Measurements from ENCODE around the gene EBF3. TPM values are rescaled to one million over a fixed set of nuclear protein-coding genes. Genes with fewer than 3 reads are reported as not detected.

Gene EBF3
- total RNA-seq, 1 experiment from 2014 or later: not detected

GRCh38 chr10:129929343-129930292 lies 34.5 kb downstream of the EBF3 start:
- CTCF ChIA-PET: no interaction called here
- no peak for TF ChIP-seq CTCF (IDR thresholded peaks at IDR 0.05; ENCODE audit: unreplicated experiment)
- Mint-ChIP-seq H3K9me3 (ENCODE audit: low read depth, unreplicated experiment) (no peaks in the 10 kb centered on the region), H3K4me3 (ENCODE audit: low read depth, unreplicated experiment) (no peak overlapping the region), H3K27ac (ENCODE audit: unreplicated experiment) (no peak overlapping the region), H3K4me1 (ENCODE audit: low read depth, unreplicated experiment) (no peaks in the 10 kb centered on the region), H3K27me3 (ENCODE audit: unreplicated experiment) (no peaks in the 10 kb centered on the region), H3K36me3 (ENCODE audit: insufficient read depth, unreplicated experiment) (no peaks in the 10 kb centered on the region)
- no peak for DNase-seq
- intact Hi-C loops (cut with micrococcal nuclease; ENCODE audit: unreplicated experiment): no loop called here
- BruUV-seq (replicated peaks): no TSS peak

- Mint-ChIP-seq H3K27me3 (ENCODE audit: unreplicated experiment) (no peaks in the 10 kb centered on the region), H3K4me1 (ENCODE audit: low read depth, unreplicated experiment) (no peaks in the 10 kb centered on the region)
- BruUV-seq (replicated peaks): no TSS peak
Observed at GRCh38 chr10:129927351-129928120, 36.5 kb downstream of the EBF3 start.

GRCh38 chr10:129926066-129927055 lies 37.7 kb downstream of the EBF3 start:
- CTCF ChIA-PET: no interaction called here
- no TSS peak for BruUV-seq (replicated peaks)
- no peaks in the 10 kb centered on the region for H3K27me3 Mint-ChIP-seq (ENCODE audit: unreplicated experiment)

More at GRCh38 chr10:129927351-129928120, 36.5 kb downstream of the EBF3 start:
- Mint-ChIP-seq H3K4me3 (ENCODE audit: low read depth, unreplicated experiment) (no peak overlapping the region), H3K9me3 (ENCODE audit: low read depth, unreplicated experiment) (no peaks in the 10 kb centered on the region), H3K36me3 (ENCODE audit: insufficient read depth, unreplicated experiment) (no peaks in the 10 kb centered on the region), H3K27ac (ENCODE audit: unreplicated experiment) (no peak overlapping the region)
- DNase-seq: no peak
- CTCF ChIA-PET: no interaction called here
- TF ChIP-seq CTCF (IDR thresholded peaks at IDR 0.05; ENCODE audit: unreplicated experiment): no peak
- intact Hi-C loops (cut with micrococcal nuclease; ENCODE audit: unreplicated experiment): no loop called here

More at GRCh38 chr10:129926066-129927055, 37.7 kb downstream of the EBF3 start:
- DNase-seq: no peak
- Mint-ChIP-seq H3K4me1 (ENCODE audit: low read depth, unreplicated experiment) (no peaks in the 10 kb centered on the region), H3K36me3 (ENCODE audit: insufficient read depth, unreplicated experiment) (no peaks in the 10 kb centered on the region), H3K27ac (ENCODE audit: unreplicated experiment) (no peak overlapping the region), H3K4me3 (ENCODE audit: low read depth, unreplicated experiment) (no peak overlapping the region), H3K9me3 (ENCODE audit: low read depth, unreplicated experiment) (no peaks in the 10 kb centered on the region)
- no peak for TF ChIP-seq CTCF (IDR thresholded peaks at IDR 0.05; ENCODE audit: unreplicated experiment)
- intact Hi-C loops (cut with micrococcal nuclease; ENCODE audit: unreplicated experiment): no loop called here

Measured in Calu3 (cell line).